Common myeloid progenitor, CD34-positive (primary cell): ENCODE results near the gene RPL5.

Experiments
- CTCF ChIA-PET: fragments of 350-600 bp; sonication (Branson Sonifier 250); formaldehyde crosslinking; loops from one replicate; lab custom pipeline; 2021; ENCODE audit warnings: antibody characterized with exemption; lab: Charles Lee
- POLR2A ChIA-PET: fragments of 350-600 bp; sonication (Branson Sonifier 250); formaldehyde crosslinking; loops from one replicate; lab custom pipeline; 2021; ENCODE audit warnings: antibody characterized with exemption; lab: Charles Lee
- DNase-seq, 3 donors: peaks; one replicate each; pipeline versions ENCODE4 v3.0.0 to v3.0.0-alpha.2; 2013
- H3K27ac ChIP-seq, 2 experiments: 1 replicate in 1 of 2; 2 replicates in 1 of 2; pipeline ENCODE4 v1.7.0; 2013; ENCODE audit warnings: inconsistent platforms in 2 of 2, low read length in 2 of 2, mild to moderate bottlenecking in 2 of 2, low read depth in 1 of 2, moderate library complexity in 1 of 2; ENCODE audit not compliant: severe bottlenecking in 2 of 2, insufficient read depth in 1 of 2, poor library complexity in 1 of 2
- H3K27me3 ChIP-seq, 5 experiments: replicated peaks in 2 of 5; 1 replicate in 3 of 5; 2 replicates in 2 of 5; pipeline versions ENCODE4 v1.6.1 to v1.7.0; 2013; ENCODE audit warnings: low read length in 4 of 5, mild to moderate bottlenecking in 2 of 5, moderate library complexity in 2 of 5, inconsistent platforms in 1 of 5; ENCODE audit not compliant: insufficient read depth in 5 of 5, control insufficient read depth in 4 of 5
- H3K36me3 ChIP-seq, 4 experiments: 1 replicate in 2 of 4; 2 replicates in 2 of 4; pipeline versions ENCODE4 v1.6.1 to v1.7.0; 2013; ENCODE audit warnings: low read length in 3 of 4, control low read depth in 1 of 4, mild to moderate bottlenecking in 1 of 4; ENCODE audit not compliant: control insufficient read depth in 4 of 4, insufficient read depth in 4 of 4
- H3K4me1 ChIP-seq, 4 experiments: 1 replicate in 3 of 4; 2 replicates in 1 of 4; pipeline versions ENCODE4 v1.6.1 to v1.7.1; 2013; ENCODE audit warnings: low read length in 3 of 4, mild to moderate bottlenecking in 3 of 4, control low read depth in 1 of 4, inconsistent platforms in 1 of 4, moderate library complexity in 1 of 4; ENCODE audit not compliant: control insufficient read depth in 4 of 4, insufficient read depth in 4 of 4; ENCODE audit errors: control extremely low read depth in 1 of 4
- H3K4me3 ChIP-seq, 7 experiments: 1 replicate in 4 of 7; 2 replicates in 3 of 7; pipeline versions ENCODE4 v1.5.1 to v1.7.0; 2013; ENCODE audit warnings: mild to moderate bottlenecking in 7 of 7, low read length in 6 of 7, moderate library complexity in 6 of 7, inconsistent platforms in 2 of 7, low read depth in 2 of 7, control low read depth in 1 of 7; ENCODE audit not compliant: insufficient read depth in 4 of 7, control insufficient read depth in 1 of 7; ENCODE audit errors: extremely low read depth in 1 of 7
- H3K9me3 ChIP-seq, 5 experiments: 1 replicate in 4 of 5; 2 replicates in 1 of 5; pipeline versions ENCODE4 v1.6.1 to v1.7.1; 2013; ENCODE audit warnings: low read length in 4 of 5, mild to moderate bottlenecking in 2 of 5, inconsistent platforms in 1 of 5, low read depth in 1 of 5, moderate library complexity in 1 of 5; ENCODE audit not compliant: control insufficient read depth in 4 of 5, insufficient read depth in 2 of 5; ENCODE audit errors: control extremely low read depth in 1 of 5
- whole genome bisulfite sequencing: methylation state at CpG from one replicate; pipeline ENCODE4 v1.1.5; 2013; ENCODE audit not compliant: insufficient coverage; 5-methylcytosine and 5-hydroxymethylcytosine counted together

Gene RPL5

GRCh38 chr1:92882819-92883218 lies 51.0 kb downstream of the RPL5 start:
- H3K27me3 ChIP-seq, result no peaks in the 10 kb centered on the region
- H3K36me3 ChIP-seq, result no peaks in the 10 kb centered on the region
- H3K4me3 ChIP-seq, result no peak overlapping the region
- WGBS, result 36% methylated on average over 1 of the region's 1 CpG
- H3K27ac ChIP-seq, result no peak overlapping the region
- peak in 2 of 3 donors; percentile 17 to 22 for DNase-seq
- POLR2A ChIA-PET, result no interaction called here
- CTCF ChIA-PET, result interaction anchor here (1.2 kb wide), 1 partner anchor 77 kb away, joined by 3 read pairs; no protein-coding TSS in a partner anchor
- no peaks in the 10 kb centered on the region for H3K4me1 ChIP-seq
- H3K9me3 ChIP-seq, result no peaks in the 10 kb centered on the region

DNA sequence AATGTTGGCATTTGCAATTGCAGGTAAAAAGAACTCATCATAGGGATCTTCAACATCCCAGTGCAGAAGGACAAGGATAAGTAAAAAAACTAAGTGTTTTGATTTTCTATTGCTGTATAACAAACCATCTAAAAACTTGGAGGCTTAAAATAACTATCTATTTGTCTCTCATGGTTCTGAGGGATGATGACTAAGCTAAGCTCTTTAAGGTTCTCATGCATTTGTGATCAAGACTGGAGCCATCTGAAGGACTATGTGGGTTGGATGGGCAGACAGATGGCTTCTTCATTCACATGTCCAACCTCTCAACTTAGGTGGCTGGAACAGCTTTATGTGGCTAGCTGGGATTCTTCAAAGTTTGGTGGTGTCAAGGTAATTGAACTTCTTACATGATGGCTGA lies 51.5 kb downstream of the RPL5 start:
- no peak for DNase-seq
- H3K4me3 ChIP-seq, result no peak overlapping the region
- no peak overlapping the region for H3K27ac ChIP-seq
- ChIA-PET CTCF (interaction anchor here (0.8 to 1.5 kb wide), 2 partner anchors 8 to 22 kb away, joined by 3 read pairs; no protein-coding TSS in a partner anchor), POLR2A (no interaction called here)
- no peaks in the 10 kb centered on the region for H3K27me3 ChIP-seq
- H3K9me3 ChIP-seq, result no peaks in the 10 kb centered on the region
- no peaks in the 10 kb centered on the region for H3K4me1 ChIP-seq
- no peaks in the 10 kb centered on the region for H3K36me3 ChIP-seq

- H3K9me3 ChIP-seq, result peaks cover 0 to 3% (median 0%) of the 10 kb centered on the region in 5 experiments
- ChIA-PET CTCF (interaction anchor here (0.6 to 1.6 kb wide), 4 partner anchors 8 to 30 kb away, joined by 3 to 4 read pairs (median 3); no protein-coding TSS in a partner anchor), POLR2A (no interaction called here)
- no peak for DNase-seq
- no peak overlapping the region for H3K4me3 ChIP-seq
- no peak overlapping the region for H3K27ac ChIP-seq
- no peaks in the 10 kb centered on the region for H3K27me3 ChIP-seq
- H3K36me3 ChIP-seq, result no peaks in the 10 kb centered on the region
- 100% methylated on average over 1 of the region's 1 CpG for WGBS
- H3K4me1 ChIP-seq, result no peaks in the 10 kb centered on the region
Measured at GRCh38 chr1:92884195-92884594, 52.4 kb downstream of the RPL5 start.

DNA sequence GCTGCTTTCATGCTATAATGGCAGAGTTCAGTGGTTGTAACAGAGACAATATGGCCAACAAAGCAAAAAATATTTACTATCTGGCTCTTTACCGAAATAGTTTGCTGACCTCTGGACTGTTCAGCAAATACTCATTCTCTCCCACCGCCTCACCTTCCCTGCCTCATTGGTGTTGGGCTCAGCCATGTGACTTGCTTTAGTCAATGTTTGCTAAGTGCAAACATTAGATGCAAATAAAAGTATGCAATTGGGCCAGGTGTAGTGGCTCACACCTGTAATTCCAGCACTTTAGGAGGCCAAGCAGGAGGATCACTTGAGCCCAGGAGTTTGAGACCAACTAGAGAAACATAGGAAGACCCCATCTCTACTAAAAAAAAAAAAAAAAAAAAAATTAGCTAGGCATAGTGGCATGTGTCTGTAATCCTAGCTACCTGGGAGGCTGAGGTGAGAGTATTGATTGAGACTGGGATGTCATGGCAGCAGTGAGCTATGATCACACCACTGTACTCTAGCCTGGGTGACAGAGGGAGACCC lies 55.1 kb downstream of the RPL5 start:
- no peaks in the 10 kb centered on the region for H3K27me3 ChIP-seq
- WGBS, result 100% methylated on average over 1 of the region's 2 CpGs
- CTCF ChIA-PET, result no interaction called here
- no peaks in the 10 kb centered on the region for H3K4me1 ChIP-seq
- POLR2A ChIA-PET, result no interaction called here
- no peak for DNase-seq
- peaks cover 0 to 8% (median 0%) of the 10 kb centered on the region in 5 experiments for H3K9me3 ChIP-seq
- no peak overlapping the region for H3K4me3 ChIP-seq
- H3K27ac ChIP-seq, result no peak overlapping the region
- H3K36me3 ChIP-seq, result no peaks in the 10 kb centered on the region

DNA sequence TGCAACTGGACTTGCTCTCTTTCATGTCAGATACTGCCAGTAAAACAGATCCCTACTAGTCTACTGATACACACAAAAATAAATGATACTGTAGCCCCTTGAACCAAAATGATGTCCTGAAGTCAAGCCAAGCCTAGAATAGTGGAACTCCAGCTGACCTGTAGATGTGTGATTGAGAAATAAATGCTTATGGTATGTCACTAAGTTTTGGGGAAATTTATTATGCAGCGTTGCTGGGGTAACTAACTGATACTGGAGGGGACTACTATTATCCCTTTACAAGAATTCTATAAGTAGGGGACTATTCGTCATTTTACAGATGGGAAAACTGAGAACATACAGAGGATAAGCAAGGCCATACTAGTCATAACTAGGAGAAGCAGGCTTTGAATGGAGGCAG lies 55.6 kb downstream of the RPL5 start:
- WGBS, result 100% methylated on average over 1 of the region's 2 CpGs
- POLR2A ChIA-PET, result no interaction called here

More for the DNA sequence above, 55.6 kb downstream of the RPL5 start:
- no peak for DNase-seq
- Histone ChIP-seq H3K9me3 (peaks cover 0 to 10% (median 0%) of the 10 kb centered on the region in 5 experiments), H3K36me3 (no peaks in the 10 kb centered on the region), H3K4me3 (no peak overlapping the region), H3K27ac (no peak overlapping the region), H3K4me1 (no peaks in the 10 kb centered on the region), H3K27me3 (no peaks in the 10 kb centered on the region)
- CTCF ChIA-PET, result interaction anchor here (1.1 kb wide), 1 partner anchor 107 kb away, joined by 3 read pairs; no protein-coding TSS in a partner anchor
